Stomach (tissue), 9 donors: Measurements from ENCODE around the gene RIPOR3. TPM values are rescaled to one million over a fixed set of nuclear protein-coding genes. Genes with fewer than 3 reads are reported as not detected.

Experiments used
- DNase-seq, 2 donors: peaks; one replicate each; pipeline versions ENCODE4 v3.0.0 to v3.0.0-alpha.2; 2013 to 2019
- H3K27ac ChIP-seq, 5 donors: fragments of 200-600 bp in 4 of 5; sonication (generic) in 4 of 5; one replicate each; pipeline ENCODE4 v1.5.1; 2013 to 2019; ENCODE audit warnings: mild to moderate bottlenecking in 1 of 5, moderate library complexity in 1 of 5
- H3K27me3 ChIP-seq, 3 donors: fragments of 200-600 bp; sonication (generic); one replicate each; pipeline ENCODE4 v1.5.1; 2017 to 2019; ENCODE audit warnings: mixed run types in 1 of 3
- H3K36me3 ChIP-seq, 4 donors: fragments of 200-600 bp; sonication (generic); 1 replicate in 3 of 4; 2 replicates in 1 of 4; pipeline ENCODE4 v1.5.1; 2016 to 2019
- H3K4me1 ChIP-seq, 4 donors: fragments of 200-600 bp; sonication (generic); one replicate each; pipeline ENCODE4 v1.5.1; 2016 to 2019
- H3K4me3 ChIP-seq, 4 donors: fragments of 200-600 bp; sonication (generic) in 3 of 4; one replicate each; pipeline ENCODE4 v1.5.1; 2016 to 2019; ENCODE audit warnings: mild to moderate bottlenecking in 1 of 4
- H3K9me3 ChIP-seq, 4 donors: fragments of 200-600 bp; sonication (generic); one replicate each; pipeline ENCODE4 v1.5.1; 2016 to 2019
- CTCF ChIP-seq, 7 experiments: fragments of 450-650 bp in 4 of 7; fragments of 200-600 bp in 3 of 7; sonication (generic) in 3 of 7; IDR thresholded peaks; one replicate each; pipeline ENCODE4 v1.5.1; 2016 to 2019; ENCODE audit warnings: antibody characterized with exemption in 7 of 7, control low read depth in 2 of 7, mild to moderate bottlenecking in 1 of 7
- EP300 ChIP-seq: sonication (generic); formaldehyde crosslinking; IDR thresholded peaks from one replicate; pipeline ENCODE4 v1.6.1; 2017; ENCODE audit warnings: antibody characterized with exemption
- POLR2A ChIP-seq, 4 donors: fragments of 450-650 bp; IDR thresholded peaks; one replicate each; pipeline ENCODE4 v1.6.1; 2016; ENCODE audit warnings: antibody characterized with exemption in 4 of 4, control low read depth in 2 of 4, mild to moderate bottlenecking in 1 of 4, moderate library complexity in 1 of 4
- POLR2AphosphoS5 ChIP-seq, 3 donors: sonication (generic); formaldehyde crosslinking; IDR thresholded peaks; one replicate each; pipeline ENCODE4 v1.6.1; 2016; ENCODE audit warnings: antibody characterized with exemption in 3 of 3
- WGBS, 5 donors: extraction: QIAGEN DNeasy Blood & Tissue Kit in 3 of 5; methylation state at CpG; one replicate each; pipeline versions ENCODE4 v1.1.5 to v1.1.7; 2013 to 2018; 5-methylcytosine and 5-hydroxymethylcytosine counted together
- intact Hi-C: fragments of 100-400 bp; cut with DNase I; formaldehyde crosslinking; loops from one replicate; pipeline ENCODE4 v1.15.1; 2023; ENCODE audit warnings: low total_unique reads
- polyA plus RNA-seq, 3 donors: library from polyadenylated mRNA; stranded (reverse); fragments of 200-250 nt; gene quantifications; one replicate each; pipeline ENCODE4 v1.2.3, GENCODE V29; 2013
- total RNA-seq, 5 donors: library from RNA; depleted of rRNA; stranded (reverse); fragments of >200 nt; gene quantifications; one replicate each; pipeline versions ENCODE4 v1.1.0 to v1.2.3, GENCODE V29; 2014 to 2016
- donor health status: healthy with polysubstance abuse.
- donor health status: Bipolar disorder and iron deficiency.
- donor health status: healthy.

Gene RIPOR3
- total and polyA plus RNA-seq, 8 donors: 4.4 to 61.1 (median 8.2) TPM

DNA sequence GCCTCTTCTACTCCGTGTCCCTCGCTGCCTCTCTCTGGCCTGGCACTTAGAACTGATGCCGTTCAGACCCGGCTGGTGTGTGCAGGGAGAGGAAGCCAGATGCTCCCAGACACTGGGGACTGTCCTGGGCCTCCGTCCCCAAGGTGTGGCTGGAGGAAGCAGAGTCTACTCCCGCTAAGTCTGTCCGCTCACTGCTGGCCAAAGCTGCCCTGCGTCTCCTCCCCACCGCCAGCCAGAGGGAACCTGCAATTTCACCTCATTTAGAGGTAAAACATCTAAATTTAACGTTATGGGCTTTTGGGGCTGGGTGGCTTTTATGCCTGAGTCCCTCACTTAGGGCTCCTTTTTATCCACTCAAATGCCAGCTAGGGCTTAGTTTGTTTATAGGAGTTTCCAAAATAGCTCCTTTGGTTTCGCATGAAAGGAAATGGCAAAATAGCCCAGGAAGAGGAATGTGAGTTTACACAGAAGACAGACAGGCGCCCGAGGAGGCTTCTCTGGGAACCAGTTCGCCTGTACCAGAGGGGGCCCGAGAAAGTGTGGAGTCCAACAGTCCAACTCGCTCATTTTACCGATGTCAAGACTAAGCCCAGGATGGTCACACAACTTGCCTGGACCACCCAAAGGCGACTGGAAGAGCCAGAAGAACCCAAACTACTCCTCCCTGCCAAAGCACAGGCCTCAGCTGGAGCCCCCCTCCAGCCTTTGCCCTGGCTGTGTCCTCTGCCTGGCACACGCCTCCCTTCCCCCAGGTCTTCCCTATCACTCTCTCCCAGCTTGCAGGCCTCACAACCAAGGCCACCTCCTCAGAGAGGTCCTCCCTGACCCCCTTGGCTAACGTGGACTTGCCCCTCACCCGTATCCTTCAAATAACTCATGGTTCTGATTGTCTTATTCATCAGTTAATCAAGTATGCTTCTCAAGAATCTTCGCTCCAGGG is 54.5 kb downstream of the RIPOR3 start:
- peak in 1 of 2 donors; percentile 33 for DNase-seq
- Histone ChIP-seq H3K4me1 (peaks cover 16 to 39% (median 28%) of the 10 kb centered on the region in 4 donors), H3K9me3 (no peaks in the 10 kb centered on the region), H3K27ac (peak overlapping the region; percentile 51 to 83 (median 75)), H3K27me3 (no peaks in the 10 kb centered on the region), H3K36me3 (no peaks in the 10 kb centered on the region), H3K4me3 (peak overlapping the region in 2 of 4 donors; percentile 9 to 26)
- 64 to 79% (median 70%) methylated on average over 21 to 22 of the region's 22 CpGs for WGBS, 5 donors
- TF ChIP-seq POLR2AphosphoS5 (IDR thresholded peaks at IDR 0.05) (peak in 1 of 3 donors; percentile 10), EP300 (no peak), POLR2A (IDR thresholded peaks at IDR 0.05) (no peak)
- intact Hi-C loops: no loop called here

- H3K36me3 ChIP-seq: no peaks in the 10 kb centered on the region
- no peaks in the 10 kb centered on the region for H3K27me3 ChIP-seq
- 16 to 25% (median 20%) methylated on average over 19 to 21 of the region's 21 CpGs for WGBS, 5 donors
- H3K9me3 ChIP-seq: no peaks in the 10 kb centered on the region
- TF ChIP-seq CTCF (IDR thresholded peaks at IDR 0.05) (peak in 5 of 7 experiments; percentile 84 to 95 (median 87)), POLR2AphosphoS5 (IDR thresholded peaks at IDR 0.05) (peak in 2 of 3 donors; percentile 6 to 24), EP300 (no peak), POLR2A (IDR thresholded peaks at IDR 0.05) (no peak)
- H3K4me3 ChIP-seq: peak overlapping the region in 3 of 4 donors; percentile 9 to 34 (median 26)
- intact Hi-C loops: no loop called here
- H3K27ac ChIP-seq: peak overlapping the region; percentile 11 to 83 (median 75)
- peaks cover 16 to 39% (median 25%) of the 10 kb centered on the region in 4 donors for H3K4me1 ChIP-seq
- peak; percentile 81 to 94 for DNase-seq
Measured at GRCh38 chr20:50635676-50636600, 55.4 kb downstream of the RIPOR3 start.

DNA sequence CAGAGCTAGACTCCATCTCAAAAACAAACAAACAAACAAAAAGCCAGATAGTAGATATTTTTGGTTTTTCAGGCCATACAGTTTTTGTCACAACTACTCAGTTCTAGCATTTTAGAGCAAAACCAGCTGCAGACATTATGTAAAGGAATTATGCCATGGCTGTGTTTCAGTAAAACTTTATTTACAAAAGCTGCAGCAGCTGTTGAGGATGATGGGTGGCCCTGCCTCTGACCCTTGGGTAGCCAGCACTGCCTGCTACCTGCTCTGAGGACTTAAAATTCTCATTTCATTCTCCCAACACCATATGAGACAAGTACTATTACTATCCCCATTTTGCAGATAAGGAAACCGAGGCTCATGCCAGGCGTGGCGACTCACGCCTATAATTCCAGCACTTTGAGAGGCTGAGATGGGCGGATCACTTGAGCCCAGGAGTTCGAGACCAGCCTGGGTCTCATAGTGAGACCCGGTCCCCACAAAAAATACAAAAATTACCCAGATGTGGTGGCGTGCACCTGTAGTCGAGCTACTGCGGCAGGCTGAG is 56.3 kb downstream of the RIPOR3 start:
- TF ChIP-seq POLR2A (IDR thresholded peaks at IDR 0.05) (no peak), EP300 (no peak), POLR2AphosphoS5 (IDR thresholded peaks at IDR 0.05) (no peak), CTCF (IDR thresholded peaks at IDR 0.05) (no peak)
- peak overlapping the region in 1 of 5 donors; percentile 83 for H3K27ac ChIP-seq
- no peaks in the 10 kb centered on the region for H3K36me3 ChIP-seq
- no peak overlapping the region for H3K4me3 ChIP-seq
- intact Hi-C loops: no loop called here
- peaks cover 16 to 39% (median 25%) of the 10 kb centered on the region in 4 donors for H3K4me1 ChIP-seq
- no peak for DNase-seq
- 90 to 96% (median 91%) methylated on average over 3 to 10 of the region's 10 CpGs for WGBS, 5 donors
- H3K27me3 ChIP-seq: no peaks in the 10 kb centered on the region
- H3K9me3 ChIP-seq: no peaks in the 10 kb centered on the region

- Histone ChIP-seq H3K36me3 (no peaks in the 10 kb centered on the region), H3K27me3 (no peaks in the 10 kb centered on the region), H3K9me3 (no peaks in the 10 kb centered on the region), H3K27ac (no peak overlapping the region), H3K4me3 (no peak overlapping the region), H3K4me1 (peaks cover 16 to 39% (median 25%) of the 10 kb centered on the region in 4 donors)
- intact Hi-C loops: no loop called here
- TF ChIP-seq POLR2AphosphoS5 (IDR thresholded peaks at IDR 0.05): no peak
- no peak for TF ChIP-seq POLR2A (IDR thresholded peaks at IDR 0.05)
- no peak for TF ChIP-seq EP300
- no peak for TF ChIP-seq CTCF (IDR thresholded peaks at IDR 0.05)
- no peak for DNase-seq
- 78 to 87% (median 80%) methylated on average over 6 of the region's 6 CpGs for WGBS, 5 donors
Measured at GRCh38 chr20:50634191-50634590, 57.2 kb downstream of the RIPOR3 start.
